ENCODE data around the gene TEX9.
"Not testable (repeated sequence)": the region's sequence is repeated elsewhere in the genome, so short reads cannot be mapped to it uniquely, and the experiment has no call there.

TEX9 gene

DNA sequence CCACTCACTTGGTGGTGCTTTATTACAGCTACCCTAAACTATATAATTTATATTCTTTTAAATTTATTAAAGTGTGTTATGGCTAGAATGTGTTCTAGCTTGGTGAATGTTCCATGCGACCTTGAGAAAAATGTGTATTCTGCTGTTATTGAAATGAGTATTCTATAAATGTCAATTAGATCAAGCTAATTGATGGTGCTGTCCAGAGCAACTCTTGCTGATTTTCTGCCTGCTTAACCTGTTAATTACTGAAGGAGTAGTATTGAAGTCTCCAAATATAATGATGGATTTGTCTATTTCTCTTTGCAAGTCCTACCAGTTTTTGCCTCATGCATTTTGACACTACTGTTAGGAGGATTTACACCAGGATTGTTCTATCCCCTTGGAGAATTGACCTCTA, 3.2 kb upstream of the TEX9 start:
- TF ChIP-seq, protein P1, sequence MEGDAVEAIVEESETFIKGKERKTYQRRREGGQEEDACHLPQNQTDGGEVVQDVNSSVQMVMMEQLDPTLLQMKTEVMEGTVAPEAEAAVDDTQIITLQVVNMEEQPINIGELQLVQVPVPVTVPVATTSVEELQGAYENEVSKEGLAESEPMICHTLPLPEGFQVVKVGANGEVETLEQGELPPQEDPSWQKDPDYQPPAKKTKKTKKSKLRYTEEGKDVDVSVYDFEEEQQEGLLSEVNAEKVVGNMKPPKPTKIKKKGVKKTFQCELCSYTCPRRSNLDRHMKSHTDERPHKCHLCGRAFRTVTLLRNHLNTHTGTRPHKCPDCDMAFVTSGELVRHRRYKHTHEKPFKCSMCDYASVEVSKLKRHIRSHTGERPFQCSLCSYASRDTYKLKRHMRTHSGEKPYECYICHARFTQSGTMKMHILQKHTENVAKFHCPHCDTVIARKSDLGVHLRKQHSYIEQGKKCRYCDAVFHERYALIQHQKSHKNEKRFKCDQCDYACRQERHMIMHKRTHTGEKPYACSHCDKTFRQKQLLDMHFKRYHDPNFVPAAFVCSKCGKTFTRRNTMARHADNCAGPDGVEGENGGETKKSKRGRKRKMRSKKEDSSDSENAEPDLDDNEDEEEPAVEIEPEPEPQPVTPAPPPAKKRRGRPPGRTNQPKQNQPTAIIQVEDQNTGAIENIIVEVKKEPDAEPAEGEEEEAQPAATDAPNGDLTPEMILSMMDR (conservative IDR thresholded peaks at IDR 0.05) = no peak
- H3K27ac ChIP-seq = no peak overlapping the region

DNA sequence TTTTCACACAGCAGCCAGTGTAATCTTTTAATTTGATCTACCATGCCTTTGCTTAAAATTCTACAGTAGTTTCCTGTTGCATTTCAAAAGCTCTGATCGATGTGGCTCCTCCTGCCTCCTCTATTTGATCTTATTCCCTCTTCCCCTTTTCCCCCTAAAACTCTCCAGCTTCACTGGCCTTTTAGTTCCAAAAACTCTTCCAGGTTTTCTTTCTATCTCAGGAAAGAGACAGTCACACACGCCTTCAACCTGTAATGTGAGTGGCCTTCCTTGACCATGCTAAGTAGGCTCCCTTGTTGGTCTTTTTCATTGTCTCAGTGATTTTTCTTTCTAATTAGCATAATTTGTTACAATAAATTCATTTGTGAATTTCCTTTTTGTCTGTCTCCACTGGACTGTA, 985 bp downstream of the TEX9 start:
- H3K27ac ChIP-seq = no peak overlapping the region
- TF ChIP-seq, protein P1 (conservative IDR thresholded peaks at IDR 0.05) = no peak

DNA sequence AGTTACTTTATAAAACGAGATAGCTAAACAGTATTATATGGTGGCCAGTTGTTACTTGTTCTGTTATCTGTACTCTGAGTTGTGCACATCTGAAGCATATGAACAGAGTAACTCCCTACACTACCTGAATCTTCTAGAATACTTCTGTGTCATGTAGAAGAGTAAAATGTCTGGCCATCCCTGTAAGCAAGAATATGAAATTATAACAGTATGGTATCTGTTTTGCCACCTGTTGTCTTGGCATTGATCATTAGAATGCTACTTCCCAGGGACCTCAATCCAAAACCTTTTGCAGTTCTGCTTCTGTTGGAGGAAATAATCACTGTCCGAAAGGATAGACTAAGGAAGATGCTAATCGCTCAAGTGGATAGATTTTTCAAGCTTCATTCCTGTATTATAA, 1.9 kb downstream of the TEX9 start:
- TF ChIP-seq, protein P1 (conservative IDR thresholded peaks at IDR 0.05) = no peak
- no peak overlapping the region for H3K27ac ChIP-seq

DNA sequence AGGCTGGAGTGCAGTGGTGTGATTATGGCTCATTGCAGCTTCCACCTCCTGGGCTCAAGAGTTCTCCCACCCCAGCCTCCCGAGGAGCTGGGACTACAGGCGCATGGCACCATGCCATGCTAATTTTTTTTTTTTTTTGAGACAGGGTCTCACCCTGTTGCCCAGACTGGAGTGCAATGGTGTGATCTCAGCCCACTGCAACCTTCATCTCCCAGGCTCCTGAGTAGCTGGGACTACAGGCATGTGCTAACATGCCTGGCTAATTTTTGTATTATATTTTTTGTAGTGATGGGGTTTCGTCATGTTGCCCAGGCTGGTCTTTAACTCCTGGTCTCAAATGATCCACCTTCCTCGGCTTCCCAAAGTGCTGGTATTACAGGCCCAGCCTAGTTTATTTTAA, 4.0 kb downstream of the TEX9 start:
- H3K27ac ChIP-seq = no peak overlapping the region
- TF ChIP-seq, protein P1 (conservative IDR thresholded peaks at IDR 0.05) = no peak

DNA sequence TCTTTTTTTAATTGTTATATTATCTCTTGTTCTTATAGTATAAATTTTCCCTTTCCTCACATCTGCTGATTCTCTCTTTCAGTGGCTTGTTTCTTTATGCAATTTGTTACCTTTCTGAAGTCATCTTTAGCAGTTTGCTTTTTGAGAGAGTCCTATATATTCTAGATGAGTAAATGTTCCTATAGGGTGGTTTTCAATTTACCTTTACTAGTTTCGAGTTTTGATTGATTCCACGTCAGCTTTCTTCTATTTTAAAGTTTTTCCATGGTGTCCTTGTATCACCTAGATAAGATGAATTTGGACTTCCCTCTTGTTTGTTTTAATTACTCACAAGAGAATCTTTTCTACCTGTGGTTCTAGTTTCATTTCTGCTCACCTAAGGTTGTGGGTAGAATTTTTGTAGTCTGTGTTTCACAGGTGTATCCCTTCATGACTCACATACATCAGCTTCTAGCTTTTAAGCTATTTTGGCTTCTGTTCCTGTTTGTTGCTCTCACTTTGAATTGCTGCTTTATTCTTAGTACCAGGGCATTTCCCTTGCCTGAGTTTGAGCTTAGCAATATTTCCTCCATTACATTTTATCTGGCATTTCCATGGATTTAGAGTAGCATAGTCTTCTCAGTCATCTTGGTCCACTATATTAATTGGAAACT, 6.4 kb downstream of the TEX9 start:
- H3K27ac ChIP-seq = no peak overlapping the region
- TF ChIP-seq, protein P1 (conservative IDR thresholded peaks at IDR 0.05) = no peak

DNA sequence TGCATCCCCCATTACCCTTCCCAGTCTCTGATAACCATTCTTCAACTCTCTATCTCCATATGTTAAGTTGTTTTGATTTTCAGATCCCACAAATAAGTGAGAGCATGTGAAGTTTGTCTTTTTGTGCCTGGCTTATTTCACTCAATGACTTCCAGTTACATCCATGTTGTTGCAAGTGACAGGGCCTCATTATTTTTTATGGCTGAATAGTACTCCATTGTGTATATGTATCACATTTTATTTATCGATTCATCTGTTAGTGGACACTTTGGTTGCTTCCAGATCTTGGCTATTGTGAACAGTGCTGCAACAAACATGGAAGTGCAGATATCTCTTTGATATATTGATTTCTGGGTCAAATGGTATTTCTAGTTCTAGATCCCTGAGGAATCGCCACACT, 9.5 kb downstream of the TEX9 start:
- H3K27ac ChIP-seq = not testable (repeated sequence)

DNA sequence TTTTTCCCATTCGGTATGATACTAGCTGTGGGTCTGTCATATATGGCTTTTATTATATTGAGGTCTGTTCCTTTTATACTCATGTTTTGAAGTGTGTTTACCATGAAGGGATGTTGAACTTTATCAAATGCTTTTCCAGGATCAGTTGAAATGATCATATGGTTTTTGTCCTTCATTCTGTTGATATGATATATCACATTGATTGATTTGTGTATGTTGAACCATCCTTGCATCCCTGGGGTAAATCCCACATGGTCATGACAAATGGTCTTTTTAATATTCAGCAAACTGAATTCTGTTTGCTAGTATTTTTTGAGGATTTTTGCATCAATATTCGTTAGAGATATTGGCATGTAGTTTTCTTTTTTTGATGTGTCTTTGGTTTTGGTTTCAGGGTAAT, 12.6 kb downstream of the TEX9 start:
- not testable (repeated sequence) for H3K27ac ChIP-seq

DNA sequence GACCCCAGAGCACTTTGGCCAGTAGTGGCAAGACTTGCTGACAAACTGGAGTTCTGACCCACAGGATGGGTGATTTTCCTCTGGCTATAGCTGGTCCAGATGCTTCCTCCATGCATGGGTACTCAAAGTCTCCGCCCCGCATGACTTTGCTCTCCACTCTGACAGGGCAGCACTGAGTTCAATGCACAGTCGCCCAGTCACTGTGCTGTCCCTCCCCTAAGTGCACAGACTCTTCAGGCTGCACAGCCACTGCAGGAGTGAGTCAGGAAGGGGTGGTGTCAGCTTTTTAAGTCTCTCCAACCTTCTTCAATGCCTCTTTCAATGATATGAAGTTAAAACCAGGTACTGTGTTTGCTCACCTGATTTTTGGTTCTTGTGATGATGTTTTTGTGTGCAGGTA, 17.8 kb downstream of the TEX9 start:
- TF ChIP-seq, protein P1 (conservative IDR thresholded peaks at IDR 0.05) = no peak
- no peak overlapping the region for H3K27ac ChIP-seq

DNA sequence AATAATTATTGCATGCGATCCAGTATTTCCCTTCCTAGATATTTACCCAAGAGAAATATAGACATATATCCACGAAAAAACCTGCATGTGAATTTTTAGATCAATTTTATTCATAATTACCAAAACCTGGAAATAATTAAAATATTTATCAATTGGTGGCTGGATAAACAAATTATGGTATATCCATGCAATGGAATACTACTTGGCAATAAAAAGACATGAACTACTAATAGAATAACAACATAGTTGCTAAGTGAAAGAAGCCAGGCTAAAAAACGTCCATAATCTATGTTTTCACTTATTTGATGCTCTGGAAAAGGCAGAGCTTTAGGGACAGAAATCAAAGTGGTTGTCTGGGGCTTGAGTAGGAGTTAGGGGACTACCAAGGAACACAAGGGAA, 20.7 kb downstream of the TEX9 start:
- TF ChIP-seq, protein P1 (conservative IDR thresholded peaks at IDR 0.05) = no peak
- no peak overlapping the region for H3K27ac ChIP-seq
